ENCODE data around the gene VOPP1.

- TF ChIP-seq CTCF (IDR thresholded peaks at IDR 0.05; ENCODE audit: extremely low read depth in 1 of 2, insufficient read depth in 1 of 2, low read depth in 1 of 2, low read length in 2 of 2): no peak
- no peak for TF ChIP-seq JUN (IDR thresholded peaks at IDR 0.05; ENCODE audit: borderline replicate concordance, insufficient read depth, insufficient read length, low read depth)
- no peak for TF ChIP-seq POLR2AphosphoS5 (IDR thresholded peaks at IDR 0.05; ENCODE audit: insufficient read depth, low read depth, low read length)
- TF ChIP-seq EZH2 (IDR thresholded peaks at IDR 0.05; ENCODE audit: borderline replicate concordance, low read depth, low read length, severe bottlenecking): no peak
- no peak for TF ChIP-seq FOS (IDR thresholded peaks at IDR 0.05; ENCODE audit: borderline replicate concordance, insufficient read depth, low read length)
- TF ChIP-seq POLR2A (IDR thresholded peaks at IDR 0.05; ENCODE audit: low read depth, low read length): no peak
- TF ChIP-seq MYC (IDR thresholded peaks at IDR 0.05; ENCODE audit: low read depth, low read length): no peak
- no peak for TF ChIP-seq MAX (IDR thresholded peaks at IDR 0.05; ENCODE audit: insufficient read depth, insufficient read length)
These were observed 16.3 kb downstream of the VOPP1 start for GRCh38 chr7:55556031-55556430.
